DMS153 (cell line): ENCODE measurements around the gene SERPINA12.

Experiments used
- DNase-seq: peaks from one replicate; lab custom pipeline; 2025; lab: John Stamatoyannopoulos, UW

Gene SERPINA12

GRCh38 chr14:94464290-94464689 is 45.0 kb downstream of the SERPINA12 start:
- DNase-seq = no peak

GRCh38 chr14:94462763-94463572 is 46.3 kb downstream of the SERPINA12 start:
- no peak for DNase-seq

GRCh38 chr14:94462219-94462551 is 47.1 kb downstream of the SERPINA12 start:
- DNase-seq = no peak

GRCh38 chr14:94461526-94462218 is 47.6 kb downstream of the SERPINA12 start:
- no peak for DNase-seq

- no peak for DNase-seq
Observed at GRCh38 chr14:94460631-94461416, 48.4 kb downstream of the SERPINA12 start.

GRCh38 chr14:94458558-94459205 is 50.6 kb downstream of the SERPINA12 start:
- DNase-seq = no peak

GRCh38 chr14:94458096-94458495 is 51.2 kb downstream of the SERPINA12 start:
- DNase-seq = no peak

- no peak for DNase-seq
Observed at GRCh38 chr14:94455928-94456327, 53.3 kb downstream of the SERPINA12 start.

GRCh38 chr14:94451826-94452225 is 57.4 kb downstream of the SERPINA12 start:
- no peak for DNase-seq

- no peak for DNase-seq
Observed at GRCh38 chr14:94451091-94451771, 58.0 kb downstream of the SERPINA12 start.

GRCh38 chr14:94450722-94451090 is 58.6 kb downstream of the SERPINA12 start:
- DNase-seq = no peak

- DNase-seq = no peak
Observed at GRCh38 chr14:94449930-94450329, 59.3 kb downstream of the SERPINA12 start.

- no peak for DNase-seq
Observed at GRCh38 chr14:94448071-94448808, 61.0 kb downstream of the SERPINA12 start.

GRCh38 chr14:94447206-94447605 is 62.1 kb downstream of the SERPINA12 start:
- DNase-seq = no peak

GRCh38 chr14:94446126-94446525 is 63.1 kb downstream of the SERPINA12 start:
- no peak for DNase-seq

- no peak for DNase-seq
Observed at GRCh38 chr14:94445003-94445402, 64.3 kb downstream of the SERPINA12 start.

GRCh38 chr14:94441531-94442205 is 67.6 kb downstream of the SERPINA12 start:
- DNase-seq = no peak

- DNase-seq = no peak
Observed at GRCh38 chr14:94441130-94441529, 68.1 kb downstream of the SERPINA12 start.

GRCh38 chr14:94439453-94440057 is 69.7 kb downstream of the SERPINA12 start:
- no peak for DNase-seq
